ENCODE data around the gene LRRC74B.
"Not testable (repeated sequence)": the region's sequence is repeated elsewhere in the genome, so short reads cannot be mapped to it uniquely, and the experiment has no call there.

The LRRC74B gene

DNA sequence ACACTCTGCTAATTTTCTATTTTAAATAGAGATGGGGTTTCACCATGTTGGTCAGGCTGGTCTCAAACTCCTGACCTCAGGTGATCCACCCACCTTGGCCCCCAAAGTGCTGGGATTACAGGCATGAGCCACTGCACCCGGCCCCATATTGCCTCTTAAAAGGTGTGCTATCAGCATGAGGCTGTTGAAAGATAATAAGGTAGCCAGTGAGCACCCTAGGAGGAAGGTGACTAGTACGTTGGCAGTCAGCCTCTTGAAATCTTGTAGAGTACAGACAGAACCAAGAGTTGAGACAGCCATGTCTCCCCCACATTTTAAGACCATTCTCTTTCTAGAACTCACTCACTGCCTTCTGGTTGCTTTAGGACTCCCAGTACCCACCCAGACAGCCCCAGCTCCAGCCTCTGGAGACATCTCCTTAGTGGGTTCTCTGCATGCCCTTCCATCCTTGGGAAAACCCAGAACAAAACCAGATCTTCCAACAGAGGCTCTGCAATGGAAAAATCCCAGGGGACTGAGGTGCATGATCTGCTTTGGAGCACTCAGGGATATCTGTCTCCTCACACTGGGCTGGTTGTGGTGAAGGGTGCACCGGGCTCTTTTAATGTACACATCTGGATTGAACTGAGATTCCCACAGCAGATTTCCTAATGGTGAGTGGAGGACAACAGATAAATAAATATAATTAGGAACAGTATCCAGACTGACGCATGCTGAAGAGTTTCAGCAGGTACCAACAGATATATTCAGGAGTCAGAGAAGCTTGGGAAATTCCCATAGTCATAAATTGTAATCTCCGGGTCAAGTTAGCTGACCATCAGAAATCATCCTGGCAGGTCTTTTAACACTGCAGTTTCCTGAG, 49.4 kb downstream of the LRRC74B start:
- Histone ChIP-seq H4K20me1 (ENCODE audit: low read depth, low read length) (no peaks in the 10 kb centered on the region), H3K4me3 (ENCODE audit: insufficient read depth, low read length, poor library complexity, severe bottlenecking) (no peak overlapping the region), H3K9ac (ENCODE audit: low read length) (no peak overlapping the region), H3K27ac (ENCODE audit: low read depth, low read length) (no peak overlapping the region), H3K9me2 (replicated peaks; ENCODE audit: insufficient read depth, low read length) (no peaks in the 10 kb centered on the region), H3K36me3 (ENCODE audit: low read length) (no peaks in the 10 kb centered on the region), H3K4me2 (ENCODE audit: low read depth, low read length, poor library complexity, severe bottlenecking) (no peak overlapping the region), H3K9me3 (ENCODE audit: insufficient read depth, low read length) (no peaks in the 10 kb centered on the region), H3K27me3 (ENCODE audit: low read length) (no peaks in the 10 kb centered on the region), H2AFZ (ENCODE audit: low read depth, low read length, severe bottlenecking) (no peak overlapping the region), H3K79me2 (ENCODE audit: insufficient read depth, low read length) (no peaks in the 10 kb centered on the region), H3F3A (ENCODE audit: insufficient read depth) (no peaks in the 10 kb centered on the region)
- no peak for TF ChIP-seq CTCF (IDR thresholded peaks at IDR 0.05; ENCODE audit: insufficient read depth, low read length, poor library complexity, severe bottlenecking)
- TF ChIP-seq EZH2phosphoT487 (conservative IDR thresholded peaks at IDR 0.05; ENCODE audit: low read length) = no peak

GRCh38 chr22:21095773-21096107, 50.0 kb downstream of the LRRC74B start:
- no peak overlapping the region for H3K4me2 ChIP-seq (ENCODE audit: low read depth, low read length, poor library complexity, severe bottlenecking)
- no peak overlapping the region for H3K27ac ChIP-seq (ENCODE audit: low read depth, low read length)
- no peaks in the 10 kb centered on the region for H4K20me1 ChIP-seq (ENCODE audit: low read depth, low read length)
- H3F3A ChIP-seq (ENCODE audit: insufficient read depth) = no peaks in the 10 kb centered on the region
- no peak overlapping the region for H3K4me3 ChIP-seq (ENCODE audit: insufficient read depth, low read length, poor library complexity, severe bottlenecking)
- no peaks in the 10 kb centered on the region for H3K9me3 ChIP-seq (ENCODE audit: insufficient read depth, low read length)
- no peaks in the 10 kb centered on the region for H3K79me2 ChIP-seq (ENCODE audit: insufficient read depth, low read length)
- no peaks in the 10 kb centered on the region for H3K36me3 ChIP-seq (ENCODE audit: low read length)
- no peak overlapping the region for H2AFZ ChIP-seq (ENCODE audit: low read depth, low read length, severe bottlenecking)
- no peaks in the 10 kb centered on the region for H3K9me2 ChIP-seq (replicated peaks; ENCODE audit: insufficient read depth, low read length)
- no peak overlapping the region for H3K9ac ChIP-seq (ENCODE audit: low read length)
- no peak for TF ChIP-seq CTCF (IDR thresholded peaks at IDR 0.05; ENCODE audit: insufficient read depth, low read length, poor library complexity, severe bottlenecking)
- TF ChIP-seq EZH2phosphoT487 (conservative IDR thresholded peaks at IDR 0.05; ENCODE audit: low read length) = no peak
- no peaks in the 10 kb centered on the region for H3K27me3 ChIP-seq (ENCODE audit: low read length)

DNA sequence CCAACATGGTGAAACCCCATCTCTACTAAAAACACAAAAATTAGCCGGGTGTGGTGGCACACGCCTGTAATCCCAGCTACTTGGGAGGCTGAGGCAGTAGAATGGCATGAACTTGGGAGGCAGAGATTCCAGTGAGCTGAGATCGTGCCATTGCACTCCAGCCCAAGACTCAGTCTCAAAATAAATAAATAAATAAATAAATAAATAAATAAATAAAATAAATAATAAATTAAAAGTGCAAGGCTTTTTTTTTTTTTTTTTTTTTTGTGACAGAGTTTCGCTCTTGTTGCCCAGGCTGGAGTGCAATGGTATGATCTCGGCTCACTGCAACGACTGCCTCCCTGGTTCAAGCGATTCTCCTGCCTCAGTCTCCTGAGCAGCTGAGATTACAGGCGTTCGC, 51.1 kb downstream of the LRRC74B start:
- not testable (repeated sequence) for H3K36me3 ChIP-seq (ENCODE audit: low read length); H3K4me3 ChIP-seq (ENCODE audit: insufficient read depth, low read length, poor library complexity, severe bottlenecking); H3K9me2 ChIP-seq (replicated peaks; ENCODE audit: insufficient read depth, low read length); H3K27me3 ChIP-seq (ENCODE audit: low read length); H3K9me3 ChIP-seq (ENCODE audit: insufficient read depth, low read length); H3K27ac ChIP-seq (ENCODE audit: low read depth, low read length); H3K9ac ChIP-seq (ENCODE audit: low read length); H3F3A ChIP-seq (ENCODE audit: insufficient read depth); H4K20me1 ChIP-seq (ENCODE audit: low read depth, low read length); H3K4me2 ChIP-seq (ENCODE audit: low read depth, low read length, poor library complexity, severe bottlenecking); H2AFZ ChIP-seq (ENCODE audit: low read depth, low read length, severe bottlenecking); H3K79me2 ChIP-seq (ENCODE audit: insufficient read depth, low read length)

DNA sequence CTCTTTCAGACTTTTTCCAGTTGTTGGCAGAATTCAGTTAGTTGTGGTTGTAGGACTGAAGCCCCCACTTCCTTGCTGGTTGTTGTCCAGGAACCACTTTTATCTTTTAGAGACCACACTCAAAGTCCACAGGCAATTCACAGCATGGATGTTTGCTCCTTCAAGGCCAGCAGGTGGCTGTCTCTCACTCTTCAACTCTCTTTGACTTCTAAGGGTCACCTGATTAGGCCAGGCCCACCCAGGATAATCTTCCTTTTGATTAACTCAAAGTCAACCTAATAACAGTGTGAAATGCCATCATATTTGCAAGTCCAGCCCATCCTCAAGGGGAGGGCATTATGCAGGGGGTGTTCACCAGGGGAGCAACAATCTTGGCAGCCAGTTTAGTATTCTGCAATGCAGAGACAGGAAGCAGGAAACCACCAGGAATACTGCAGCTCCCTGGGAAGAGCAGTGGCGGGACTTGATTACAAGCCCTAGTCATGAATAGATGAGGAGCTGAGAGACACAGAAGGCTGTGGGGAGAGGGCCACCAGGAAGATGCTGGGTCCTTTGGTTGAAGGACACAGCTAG, 52.4 kb downstream of the LRRC74B start:
- H3K79me2 ChIP-seq (ENCODE audit: insufficient read depth, low read length) = no peaks in the 10 kb centered on the region
- H3K9ac ChIP-seq (ENCODE audit: low read length) = no peak overlapping the region
- no peaks in the 10 kb centered on the region for H3K27me3 ChIP-seq (ENCODE audit: low read length)
- TF ChIP-seq CTCF (IDR thresholded peaks at IDR 0.05; ENCODE audit: insufficient read depth, low read length, poor library complexity, severe bottlenecking) (no peak), EZH2phosphoT487 (conservative IDR thresholded peaks at IDR 0.05; ENCODE audit: low read length) (no peak)
- H3K4me3 ChIP-seq (ENCODE audit: insufficient read depth, low read length, poor library complexity, severe bottlenecking) = no peak overlapping the region
- H2AFZ ChIP-seq (ENCODE audit: low read depth, low read length, severe bottlenecking) = no peak overlapping the region
- H4K20me1 ChIP-seq (ENCODE audit: low read depth, low read length) = no peaks in the 10 kb centered on the region
- H3K9me3 ChIP-seq (ENCODE audit: insufficient read depth, low read length) = no peaks in the 10 kb centered on the region
- no peaks in the 10 kb centered on the region for H3F3A ChIP-seq (ENCODE audit: insufficient read depth)
- no peaks in the 10 kb centered on the region for H3K36me3 ChIP-seq (ENCODE audit: low read length)
- H3K27ac ChIP-seq (ENCODE audit: low read depth, low read length) = no peak overlapping the region
- no peak overlapping the region for H3K4me2 ChIP-seq (ENCODE audit: low read depth, low read length, poor library complexity, severe bottlenecking)
- no peaks in the 10 kb centered on the region for H3K9me2 ChIP-seq (replicated peaks; ENCODE audit: insufficient read depth, low read length)
